Prostate gland (tissue), 1 donor: ENCODE results near the gene CCSER1.

Experiments
- POLR2A ChIP-seq: fragments of 450-650 bp; IDR thresholded peaks from one replicate; pipeline ENCODE4 v1.6.1; 2016; ENCODE audit warnings: antibody characterized with exemption, mild to moderate bottlenecking
- POLR2AphosphoS5 ChIP-seq: sonication (generic); formaldehyde crosslinking; IDR thresholded peaks from one replicate; pipeline ENCODE4 v1.6.1; 2017; ENCODE audit warnings: antibody characterized with exemption

GRCh38 chr4:91243132-91243531 is 1115.9 kb downstream of the CCSER1 start:
- TF ChIP-seq POLR2A (no peak), POLR2AphosphoS5 (no peak)
